ENCODE measurements around the gene HCN2. TPM values are rescaled to one million over a fixed set of nuclear protein-coding genes. Genes with fewer than 3 reads are reported as not detected.

Gene HCN2
- total and polyA plus RNA-seq, 2 of the 13 experiments (the other 11 are each of a cell fraction or from before 2014, with no cell fraction given): 0.01 TPM; not detected in 1

DNA sequence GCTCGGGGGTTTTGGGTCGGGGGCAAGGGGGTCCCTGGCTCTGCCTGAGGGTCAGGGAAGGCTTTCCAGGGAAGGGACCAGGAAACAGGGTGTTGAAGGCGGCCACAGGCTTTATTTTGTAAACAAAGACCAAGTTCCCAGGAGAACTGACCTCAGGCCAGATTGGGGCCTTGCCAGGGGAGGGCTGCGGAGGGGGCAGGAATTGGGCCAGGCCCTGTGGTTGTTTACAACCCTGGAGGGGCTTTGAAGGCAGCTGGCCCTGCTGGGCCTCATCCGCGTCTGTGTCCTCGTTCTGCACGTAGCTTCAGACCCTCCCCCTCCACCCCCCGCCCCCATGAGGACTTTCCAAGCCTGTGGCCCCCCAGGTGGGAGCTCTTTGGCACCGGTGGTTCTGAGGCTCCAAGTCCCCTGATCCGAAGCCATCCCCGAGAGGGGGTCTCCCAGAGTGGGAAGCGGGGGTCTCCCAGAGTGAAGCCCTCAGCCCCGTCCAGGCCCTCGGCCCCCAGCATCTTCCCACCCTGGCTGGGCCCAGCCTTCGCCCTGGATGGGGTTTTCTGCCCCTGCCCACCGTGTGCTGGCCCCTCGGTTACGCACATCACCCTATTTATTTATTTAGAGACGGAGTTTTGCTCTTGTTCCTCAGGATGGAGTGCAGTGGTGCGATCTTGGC, 30.8 kb upstream of the HCN2 start (continued):
- TF ChIP-seq, protein P1, sequence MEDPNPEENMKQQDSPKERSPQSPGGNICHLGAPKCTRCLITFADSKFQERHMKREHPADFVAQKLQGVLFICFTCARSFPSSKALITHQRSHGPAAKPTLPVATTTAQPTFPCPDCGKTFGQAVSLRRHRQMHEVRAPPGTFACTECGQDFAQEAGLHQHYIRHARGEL (CRISPR knock-in tag; IDR thresholded peaks at IDR 0.05): no peak
- TF ChIP-seq SP5 (CRISPR knock-in tag; IDR thresholded peaks at IDR 0.05; ENCODE audit: borderline replicate concordance, low read depth) (peak; percentile 82), WIZ (CRISPR knock-in tag; IDR thresholded peaks at IDR 0.05) (no peak), KMT2B (CRISPR knock-in tag; IDR thresholded peaks at IDR 0.05) (no peak), ZNF577 (CRISPR knock-in tag; IDR thresholded peaks at IDR 0.05; ENCODE audit: borderline replicate concordance, low read depth) (no peak), NR2F6 (IDR thresholded peaks at IDR 0.05) (peak; percentile 53; the same call in 1 of the 2 replicates), NR2F6 (CRISPR knock-in tag; IDR thresholded peaks at IDR 0.05) (peak; percentile 79), HIVEP1 (CRISPR knock-in tag; IDR thresholded peaks at IDR 0.05) (no peak), MBD4 (IDR thresholded peaks at IDR 0.05; ENCODE audit: borderline replicate concordance, low read length) (no peak), POLR2AphosphoS2 (IDR thresholded peaks at IDR 0.05; ENCODE audit: low read depth, low read length) (no peak), ZNF33A (CRISPR knock-in tag; IDR thresholded peaks at IDR 0.05; ENCODE audit: borderline replicate concordance) (no peak), THYN1 (CRISPR knock-in tag; IDR thresholded peaks at IDR 0.05; ENCODE audit: borderline replicate concordance, low read depth) (no peak), ZNF160 (CRISPR knock-in tag; IDR thresholded peaks at IDR 0.05) (no peak), RBM39 (IDR thresholded peaks at IDR 0.05; ENCODE audit: low read depth, low read length, poor library complexity, severe bottlenecking) (no peak), ZMYM2 (CRISPR knock-in tag; IDR thresholded peaks at IDR 0.05) (no peak), TEAD3 (CRISPR knock-in tag; optimal IDR thresholded peaks at IDR 0.05; ENCODE audit: borderline replicate concordance) (peak; percentile 38), SAP130 (CRISPR knock-in tag; IDR thresholded peaks at IDR 0.05; ENCODE audit: low read depth) (peak; percentile 81), ZFP82 (CRISPR knock-in tag; IDR thresholded peaks at IDR 0.05; ENCODE audit: borderline replicate concordance) (no peak)
- TF ChIP-seq, protein P2, sequence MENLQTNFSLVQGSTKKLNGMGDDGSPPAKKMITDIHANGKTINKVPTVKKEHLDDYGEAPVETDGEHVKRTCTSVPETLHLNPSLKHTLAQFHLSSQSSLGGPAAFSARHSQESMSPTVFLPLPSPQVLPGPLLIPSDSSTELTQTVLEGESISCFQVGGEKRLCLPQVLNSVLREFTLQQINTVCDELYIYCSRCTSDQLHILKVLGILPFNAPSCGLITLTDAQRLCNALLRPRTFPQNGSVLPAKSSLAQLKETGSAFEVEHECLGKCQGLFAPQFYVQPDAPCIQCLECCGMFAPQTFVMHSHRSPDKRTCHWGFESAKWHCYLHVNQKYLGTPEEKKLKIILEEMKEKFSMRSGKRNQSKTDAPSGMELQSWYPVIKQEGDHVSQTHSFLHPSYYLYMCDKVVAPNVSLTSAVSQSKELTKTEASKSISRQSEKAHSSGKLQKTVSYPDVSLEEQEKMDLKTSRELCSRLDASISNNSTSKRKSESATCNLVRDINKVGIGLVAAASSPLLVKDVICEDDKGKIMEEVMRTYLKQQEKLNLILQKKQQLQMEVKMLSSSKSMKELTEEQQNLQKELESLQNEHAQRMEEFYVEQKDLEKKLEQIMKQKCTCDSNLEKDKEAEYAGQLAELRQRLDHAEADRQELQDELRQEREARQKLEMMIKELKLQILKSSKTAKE (CRISPR knock-in tag; IDR thresholded peaks at IDR 0.05; ENCODE audit: borderline replicate concordance): peak; percentile 81; the same call in 1 of the 2 replicates
- TF ChIP-seq, protein P3, sequence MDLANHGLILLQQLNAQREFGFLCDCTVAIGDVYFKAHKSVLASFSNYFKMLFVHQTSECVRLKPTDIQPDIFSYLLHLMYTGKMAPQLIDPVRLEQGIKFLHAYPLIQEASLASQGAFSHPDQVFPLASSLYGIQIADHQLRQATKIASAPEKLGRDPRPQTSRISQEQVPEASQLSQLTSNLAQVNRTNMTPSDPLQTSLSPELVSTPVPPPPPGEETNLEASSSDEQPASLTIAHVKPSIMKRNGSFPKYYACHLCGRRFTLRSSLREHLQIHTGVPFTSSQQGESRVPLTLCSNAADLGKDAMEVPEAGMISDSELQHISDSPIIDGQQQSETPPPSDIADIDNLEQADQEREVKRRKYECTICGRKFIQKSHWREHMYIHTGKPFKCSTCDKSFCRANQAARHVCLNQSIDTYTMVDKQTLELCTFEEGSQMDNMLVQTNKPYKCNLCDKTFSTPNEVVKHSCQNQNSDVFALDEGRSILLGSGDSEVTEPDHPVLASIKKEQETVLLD (CRISPR knock-in tag; IDR thresholded peaks at IDR 0.05; ENCODE audit: low read depth): no peak
- TF ChIP-seq, protein P4, sequence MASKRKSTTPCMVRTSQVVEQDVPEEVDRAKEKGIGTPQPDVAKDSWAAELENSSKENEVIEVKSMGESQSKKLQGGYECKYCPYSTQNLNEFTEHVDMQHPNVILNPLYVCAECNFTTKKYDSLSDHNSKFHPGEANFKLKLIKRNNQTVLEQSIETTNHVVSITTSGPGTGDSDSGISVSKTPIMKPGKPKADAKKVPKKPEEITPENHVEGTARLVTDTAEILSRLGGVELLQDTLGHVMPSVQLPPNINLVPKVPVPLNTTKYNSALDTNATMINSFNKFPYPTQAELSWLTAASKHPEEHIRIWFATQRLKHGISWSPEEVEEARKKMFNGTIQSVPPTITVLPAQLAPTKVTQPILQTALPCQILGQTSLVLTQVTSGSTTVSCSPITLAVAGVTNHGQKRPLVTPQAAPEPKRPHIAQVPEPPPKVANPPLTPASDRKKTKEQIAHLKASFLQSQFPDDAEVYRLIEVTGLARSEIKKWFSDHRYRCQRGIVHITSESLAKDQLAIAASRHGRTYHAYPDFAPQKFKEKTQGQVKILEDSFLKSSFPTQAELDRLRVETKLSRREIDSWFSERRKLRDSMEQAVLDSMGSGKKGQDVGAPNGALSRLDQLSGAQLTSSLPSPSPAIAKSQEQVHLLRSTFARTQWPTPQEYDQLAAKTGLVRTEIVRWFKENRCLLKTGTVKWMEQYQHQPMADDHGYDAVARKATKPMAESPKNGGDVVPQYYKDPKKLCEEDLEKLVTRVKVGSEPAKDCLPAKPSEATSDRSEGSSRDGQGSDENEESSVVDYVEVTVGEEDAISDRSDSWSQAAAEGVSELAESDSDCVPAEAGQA (IDR thresholded peaks at IDR 0.05; ENCODE audit: low read depth): no peak; the same call in 1 of the 2 replicates
- TF ChIP-seq, protein P4 (CRISPR knock-in tag; IDR thresholded peaks at IDR 0.05; ENCODE audit: borderline replicate concordance): no peak

All from HepG2 (cell line).